Keratinocyte (primary cell): Measurements from ENCODE around the gene FHIT.

Experiments used
- CTCF ChIP-seq, 3 experiments: IDR thresholded peaks in 1 of 3; conservative IDR thresholded peaks in 1 of 3; optimal IDR thresholded peaks in 1 of 3; 2 replicates in 2 of 3; 3 replicates in 1 of 3; pipeline versions ENCODE3 to v1.5.1; 2011; ENCODE audit warnings: low read length in 3 of 3, mild to moderate bottlenecking in 3 of 3, moderate library complexity in 2 of 3, control low read depth in 1 of 3, inconsistent platforms in 1 of 3; ENCODE audit not compliant: insufficient read depth in 2 of 3; ENCODE audit errors: extremely low read depth in 1 of 3
- EZH2 ChIP-seq: IDR thresholded peaks from one replicate; pipeline ENCODE4 v1.6.1; 2012; ENCODE audit warnings: inconsistent platforms, mild to moderate bottlenecking, low read length, moderate library complexity

- TF ChIP-seq CTCF (optimal IDR thresholded peaks at IDR 0.05 in 1 of 3, IDR thresholded peaks at IDR 0.05 in 1 of 3, conservative IDR thresholded peaks at IDR 0.05 in 1 of 3; ENCODE audit: extremely low read depth in 1 of 3, insufficient read depth in 2 of 3, low read length in 3 of 3) = no peak
- TF ChIP-seq EZH2 = no peak
Measured at GRCh38 chr3:59914251-59914650, 1337.0 kb downstream of the FHIT start.
